AG04449 (cell line): ENCODE measurements around the gene HNF1A.
"Not testable (repeated sequence)": the region's sequence is repeated elsewhere in the genome, so short reads cannot be mapped to it uniquely, and the experiment has no call there.

Experiments used
- CTCF ChIA-PET: fragments of 350-600 bp; formaldehyde crosslinking; extraction: SDS; loops from one replicate; lab custom pipeline; 2021; ENCODE audit warnings: antibody characterized with exemption; lab: Yijun Ruan, JAX
- POLR2A ChIA-PET: fragments of 400-600, 350-600 bp; formaldehyde crosslinking; extraction: SDS; loops from one replicate; lab custom pipeline; 2020; ENCODE audit warnings: antibody characterized with exemption, inconsistent platforms; lab: Yijun Ruan, JAX
- DNase-seq: peaks from one replicate; pipeline ENCODE4 v3.0.0-alpha.2; 2010; ENCODE audit warnings: low read depth, low spot score
- H3K4me3 ChIP-seq: 2 replicates; pipeline ENCODE4 v1.5.1; 2011; ENCODE audit warnings: low read depth, mild to moderate bottlenecking, control low read depth, low read length
- CTCF ChIP-seq: IDR thresholded peaks from one replicate; pipeline ENCODE4 v1.5.1; 2011; ENCODE audit warnings: mild to moderate bottlenecking, moderate library complexity, low read length, control low read depth, inconsistent platforms; ENCODE audit not compliant: insufficient read depth; ENCODE audit errors: missing control alignments

Gene HNF1A

GRCh38 chr12:120941412-120941811 is 36.9 kb upstream of the HNF1A start:
- DNase-seq = no peak
- no peak overlapping the region for H3K4me3 ChIP-seq
- TF ChIP-seq CTCF = no peak
- CTCF ChIA-PET = no interaction called here
- POLR2A ChIA-PET = no interaction called here

- no peak overlapping the region for H3K4me3 ChIP-seq
- TF ChIP-seq CTCF = no peak
- CTCF ChIA-PET = interaction anchor here (1.3 kb wide), 1 partner anchor 9 kb away, joined by 3 read pairs; no protein-coding TSS in a partner anchor
- POLR2A ChIA-PET = no interaction called here
- no peak for DNase-seq
Measured at GRCh38 chr12:120941846-120942405, 36.4 kb upstream of the HNF1A start.

GRCh38 chr12:120943482-120943881 is 34.9 kb upstream of the HNF1A start:
- POLR2A ChIA-PET = no interaction called here
- CTCF ChIA-PET = interaction anchor here (0.7 to 1.9 kb wide), 6 partner anchors 10 to 297 kb away, joined by 3 to 11 read pairs (median 4); no protein-coding TSS in a partner anchor
- no peak for TF ChIP-seq CTCF
- no peak for DNase-seq
- H3K4me3 ChIP-seq = no peak overlapping the region

- H3K4me3 ChIP-seq = no peak overlapping the region
- DNase-seq = no peak
- POLR2A ChIA-PET = no interaction called here
- CTCF ChIA-PET = interaction anchor here (1.7 to 1.9 kb wide), 2 partner anchors 8 to 27 kb away, joined by 4 to 11 read pairs; no protein-coding TSS in a partner anchor
- TF ChIP-seq CTCF = peak; percentile 71
Measured at GRCh38 chr12:120944645-120945217, 33.6 kb upstream of the HNF1A start.

- CTCF ChIA-PET = not testable (repeated sequence)
Measured at GRCh38 chr12:120945516-120945915, 32.8 kb upstream of the HNF1A start.

GRCh38 chr12:120950260-120950799 is 28.0 kb upstream of the HNF1A start:
- POLR2A ChIA-PET, CTCF ChIA-PET, DNase-seq: not testable (repeated sequence)

More at GRCh38 chr12:120945516-120945915, 32.8 kb upstream of the HNF1A start:
- DNase-seq, H3K4me3 ChIP-seq, POLR2A ChIA-PET: not testable (repeated sequence)

GRCh38 chr12:120950807-120951206 is 27.5 kb upstream of the HNF1A start:
- POLR2A ChIA-PET = no interaction called here
- no peak for DNase-seq
- no peak for TF ChIP-seq CTCF
- no peak overlapping the region for H3K4me3 ChIP-seq
- CTCF ChIA-PET = no interaction called here

More at GRCh38 chr12:120950260-120950799, 28.0 kb upstream of the HNF1A start:
- not testable (repeated sequence) for H3K4me3 ChIP-seq
